IPS DF 4.7 (cell line): ENCODE data around the gene MRPS10.
A peak's percentile ranks its signal among the peaks of the same experiment; 100 is the strongest.
"Not testable (repeated sequence)": the region's sequence is repeated elsewhere in the genome, so short reads cannot be mapped to it uniquely, and the experiment has no call there.

Experiments used
- DNase-seq: peaks from one replicate; pipeline ENCODE4 v3.0.0-alpha.2; 2013; ENCODE audit warnings: low spot score; ENCODE audit errors: extremely low read depth

MRPS10 gene

DNA sequence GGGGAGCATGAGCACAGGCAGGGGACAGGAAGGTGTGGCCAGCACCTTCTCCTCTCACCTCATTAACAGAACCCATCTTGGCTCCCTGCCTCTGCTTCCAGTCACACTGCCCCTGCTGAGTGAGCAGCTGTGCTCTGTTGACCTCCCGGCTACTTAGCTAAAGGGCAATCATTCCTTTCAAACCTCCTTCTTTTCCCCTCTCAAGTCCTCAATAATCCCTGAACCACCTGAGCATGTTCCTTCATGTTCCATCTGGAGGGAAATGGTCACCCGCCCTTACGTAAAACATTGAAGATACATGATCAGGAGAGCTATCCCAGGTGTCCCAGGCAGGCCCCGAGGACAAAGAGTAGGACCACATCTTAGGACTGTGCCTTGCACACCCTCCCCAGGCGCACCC, 21.7 kb upstream of the MRPS10 start:
- DNase-seq = no peak

DNA sequence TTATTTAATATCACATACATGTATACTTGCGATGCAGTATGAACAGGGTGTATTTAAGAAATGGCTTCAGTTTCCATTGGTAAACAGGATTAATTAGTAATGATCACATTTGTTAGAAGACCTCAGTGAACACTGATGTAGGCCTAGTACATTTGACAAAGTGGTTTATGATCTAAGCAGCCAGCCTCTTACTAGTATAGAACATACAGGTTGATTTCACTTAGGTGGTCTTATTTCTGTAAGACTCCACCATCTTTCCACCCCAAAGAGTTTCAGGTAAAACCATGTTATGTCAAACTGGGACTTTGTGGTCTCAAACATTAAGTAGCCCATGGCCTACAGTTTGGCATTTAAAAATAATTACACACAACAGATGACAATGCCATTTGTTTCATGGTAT, 20.2 kb upstream of the MRPS10 start:
- DNase-seq = no peak

DNA sequence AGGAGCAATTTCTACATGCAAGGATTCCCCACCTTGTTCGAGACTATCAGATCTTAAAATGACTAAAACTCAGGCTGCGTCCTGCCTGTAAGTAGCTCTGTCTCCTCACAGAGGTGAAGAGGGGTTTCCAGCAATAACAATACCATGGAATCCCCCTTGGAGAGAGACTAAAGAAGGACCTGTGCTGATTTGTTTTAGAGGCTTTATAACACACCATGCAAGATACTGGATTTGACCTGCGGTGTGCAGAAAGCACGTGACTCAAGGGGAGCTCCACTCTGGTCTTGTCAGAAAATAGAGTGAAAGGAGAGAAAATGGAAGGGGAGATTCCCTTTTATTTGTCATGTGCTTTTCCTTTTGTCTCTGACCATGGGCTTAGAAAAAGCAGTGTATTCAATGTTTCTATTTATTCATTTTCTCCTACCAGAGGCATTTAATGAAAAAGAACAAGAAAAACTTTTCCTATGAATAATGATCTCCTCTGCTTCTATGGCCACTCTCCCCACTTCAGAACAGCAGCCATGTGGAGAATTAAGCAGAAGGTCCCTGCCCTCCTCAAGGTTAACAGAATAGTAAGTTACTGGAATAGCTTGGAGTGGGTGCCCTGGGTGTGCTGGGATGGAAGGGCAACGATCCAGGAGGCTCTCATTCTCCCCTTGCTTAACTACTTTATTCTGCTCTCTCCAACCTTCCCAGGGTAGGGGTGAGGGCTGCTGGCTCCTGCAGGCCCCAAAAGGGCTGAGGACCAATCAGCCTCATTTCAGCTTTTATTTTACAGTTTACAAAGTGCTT, 19.2 kb upstream of the MRPS10 start:
- DNase-seq = no peak

DNA sequence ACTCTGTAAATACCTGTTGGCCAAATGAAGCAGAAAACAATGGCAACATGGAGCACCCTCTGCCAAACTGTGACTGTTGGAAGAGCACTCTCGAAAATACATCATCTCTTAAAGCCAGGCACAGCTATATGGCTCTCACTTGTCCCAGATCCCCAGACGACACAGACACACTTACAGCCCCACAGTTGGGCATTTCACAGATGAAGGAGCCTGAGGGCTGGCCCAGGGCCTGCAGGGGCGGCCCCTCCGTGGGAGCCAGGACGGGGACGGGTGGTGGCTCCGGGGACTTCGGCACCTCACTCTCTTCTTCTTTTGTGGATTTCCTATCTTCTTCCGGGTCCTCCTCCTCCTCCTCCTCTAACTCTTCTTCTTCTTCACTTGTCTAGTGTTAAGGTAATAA, 18.4 kb upstream of the MRPS10 start:
- DNase-seq = no peak

DNA sequence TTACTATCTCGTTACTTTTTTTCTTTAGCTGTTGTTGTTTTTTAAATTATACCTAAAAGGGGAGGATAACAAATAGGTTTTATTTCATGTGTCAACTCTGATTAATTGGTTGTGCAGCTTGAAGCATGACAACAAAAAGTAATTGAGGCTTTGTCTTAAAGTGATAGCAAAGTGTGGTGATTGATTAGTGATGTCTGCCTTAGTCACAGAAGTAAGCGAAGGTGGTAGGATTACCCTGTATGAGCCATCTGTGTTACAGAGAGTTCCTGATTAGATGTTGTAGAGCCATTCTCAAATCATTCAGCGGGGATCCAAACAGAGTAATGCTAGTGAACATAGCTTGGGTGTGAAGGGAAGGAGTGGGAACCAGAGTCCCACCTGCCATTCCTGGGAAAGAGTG, 14.4 kb upstream of the MRPS10 start:
- no peak for DNase-seq

DNA sequence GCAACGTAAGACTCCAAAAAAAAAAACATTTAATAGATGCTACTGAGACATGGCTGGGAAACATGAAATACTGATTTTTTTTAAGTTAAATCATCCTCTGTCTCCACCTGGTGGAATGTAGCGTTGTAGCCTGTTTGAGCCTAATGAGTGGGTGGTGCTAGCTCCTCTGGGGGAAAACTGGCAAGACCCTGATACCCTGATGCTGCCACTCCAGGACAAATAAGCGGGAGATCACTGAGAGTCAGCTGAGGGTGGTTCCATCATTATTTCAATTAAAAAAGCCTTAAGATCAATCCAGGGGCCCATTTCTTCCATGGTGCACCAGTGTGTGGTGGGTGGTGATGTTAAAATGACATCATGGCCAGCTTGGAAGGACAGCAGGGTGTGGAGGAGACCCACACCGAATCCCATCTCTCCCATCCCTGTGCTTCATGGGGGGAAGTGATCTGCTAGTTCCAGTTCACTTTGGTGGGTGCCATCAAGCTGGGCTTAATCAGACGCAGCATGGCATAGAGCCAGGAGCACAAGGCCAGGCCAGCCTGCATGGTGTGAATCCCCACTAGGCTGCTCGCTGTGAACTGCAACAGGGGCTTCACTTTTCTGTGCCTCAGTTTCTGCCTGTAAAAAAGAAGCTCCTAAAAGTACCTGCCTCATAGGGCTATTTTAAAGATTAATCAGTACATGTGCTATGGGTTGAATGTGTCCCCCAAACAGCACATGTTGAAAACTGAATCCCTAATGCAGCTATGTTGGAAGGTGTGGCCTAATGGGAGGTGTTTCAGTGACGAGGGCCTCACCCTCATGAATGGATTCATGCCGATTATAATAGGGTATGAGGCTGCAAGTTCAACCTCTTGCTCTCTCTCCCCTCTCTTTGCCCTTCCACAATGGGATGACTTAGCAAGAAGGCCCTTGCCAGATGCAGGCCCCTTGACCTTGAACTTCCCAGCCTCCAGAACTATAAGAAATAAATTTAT, 13.0 kb upstream of the MRPS10 start:
- peak; percentile 14 for DNase-seq

DNA sequence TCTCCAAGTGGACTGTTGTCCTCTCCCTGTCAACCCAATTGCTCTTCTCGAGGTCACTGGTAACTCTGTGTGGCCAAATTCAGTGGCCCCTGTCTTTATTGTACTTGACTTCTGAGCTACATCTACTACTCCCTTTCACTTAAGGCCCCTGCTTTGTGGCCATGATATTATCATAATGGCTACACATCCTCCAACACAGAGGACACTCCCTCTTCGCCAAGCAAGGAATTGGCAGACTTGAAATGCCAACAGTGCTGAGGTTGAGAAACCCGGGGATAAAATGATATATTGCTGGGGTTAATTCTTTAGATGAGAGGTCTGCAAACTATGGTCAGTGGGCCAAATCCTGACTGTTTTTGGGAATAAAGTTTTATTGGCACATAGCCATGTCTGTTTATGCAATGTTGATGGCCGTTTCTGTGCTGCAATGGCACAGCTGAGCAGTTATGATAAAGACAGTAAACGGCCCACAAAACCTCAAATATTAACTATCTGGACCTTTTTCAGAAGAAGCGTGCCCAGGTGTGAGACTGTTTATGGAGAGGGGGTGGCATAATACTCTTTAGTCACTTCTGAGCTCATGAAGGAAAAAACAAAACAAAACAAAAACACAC, 12.0 kb upstream of the MRPS10 start:
- no peak for DNase-seq

DNA sequence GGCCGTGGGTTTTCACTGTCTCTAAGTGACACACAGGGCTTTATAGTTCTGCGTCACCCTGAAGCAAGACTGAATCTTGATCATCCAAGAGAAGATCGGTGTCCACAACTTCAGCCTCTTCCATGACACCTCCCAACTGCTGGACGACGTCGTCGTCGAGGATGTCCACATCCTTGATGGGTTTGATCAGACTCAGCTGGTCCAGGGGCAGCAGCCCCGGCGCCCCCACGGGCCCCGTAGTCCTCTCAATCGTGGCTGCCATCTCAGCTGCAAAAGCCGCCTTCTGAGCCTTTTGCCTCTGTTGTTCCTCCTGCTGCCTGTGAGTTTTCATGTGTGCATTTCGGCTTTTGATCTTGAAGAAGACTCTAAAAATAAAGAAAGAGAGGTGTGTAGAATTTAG, 10.6 kb upstream of the MRPS10 start:
- no peak for DNase-seq

DNA sequence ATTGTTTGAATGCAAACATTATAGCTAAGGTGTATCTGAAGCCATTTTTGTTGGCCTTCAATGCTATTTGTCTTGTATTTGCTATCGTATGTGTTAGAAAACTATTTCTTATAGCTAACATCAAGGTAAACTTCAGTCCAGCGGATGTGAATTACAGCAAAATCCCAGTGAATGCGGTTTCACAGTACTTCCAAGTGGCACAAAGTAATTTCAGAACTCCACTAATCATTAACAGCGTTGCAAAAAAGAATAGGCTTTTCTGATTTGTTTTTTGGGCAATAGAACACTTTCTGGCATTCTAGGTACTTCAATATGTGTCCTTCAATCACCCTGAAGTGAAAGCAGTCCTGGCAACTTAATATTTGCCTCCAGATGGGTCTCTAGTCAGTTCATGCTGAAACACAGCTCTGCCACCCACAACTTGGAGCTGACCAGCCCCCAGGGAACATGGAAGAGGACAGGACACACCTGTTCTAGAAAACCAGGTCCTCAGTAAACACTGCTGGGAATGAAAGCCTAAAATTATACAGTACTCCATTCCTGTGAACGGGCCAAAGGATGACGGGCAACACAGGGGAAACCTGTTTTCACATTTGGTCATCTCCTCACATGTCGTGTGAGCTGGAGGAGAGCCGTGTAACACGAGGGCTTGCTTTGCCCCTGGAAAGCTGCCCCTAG, 9.7 kb upstream of the MRPS10 start:
- DNase-seq = no peak

DNA sequence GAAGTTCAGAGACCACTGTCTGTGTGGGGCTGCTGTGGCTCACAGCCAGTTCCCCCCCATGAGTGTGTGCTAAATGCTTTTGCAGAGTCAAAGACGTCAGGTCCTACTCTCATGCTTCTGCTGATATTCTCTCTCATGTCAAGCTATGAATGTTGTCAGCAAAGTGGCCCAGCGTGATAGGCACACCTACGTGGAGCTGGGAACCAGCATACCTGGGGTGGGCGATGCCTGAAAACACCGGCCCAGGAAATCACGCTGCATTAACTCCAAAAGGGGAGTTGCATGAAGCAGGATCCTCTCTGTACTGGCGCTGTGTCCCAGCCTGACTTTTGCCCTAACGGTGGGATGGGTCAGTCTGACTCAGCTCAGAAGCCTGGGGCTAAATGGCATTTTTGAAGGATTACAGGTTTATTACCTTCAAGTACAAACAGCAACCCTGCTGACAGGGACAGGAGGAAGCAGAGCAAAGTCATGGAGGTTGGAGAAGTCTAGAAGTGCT, 9.0 kb upstream of the MRPS10 start:
- no peak for DNase-seq

DNA sequence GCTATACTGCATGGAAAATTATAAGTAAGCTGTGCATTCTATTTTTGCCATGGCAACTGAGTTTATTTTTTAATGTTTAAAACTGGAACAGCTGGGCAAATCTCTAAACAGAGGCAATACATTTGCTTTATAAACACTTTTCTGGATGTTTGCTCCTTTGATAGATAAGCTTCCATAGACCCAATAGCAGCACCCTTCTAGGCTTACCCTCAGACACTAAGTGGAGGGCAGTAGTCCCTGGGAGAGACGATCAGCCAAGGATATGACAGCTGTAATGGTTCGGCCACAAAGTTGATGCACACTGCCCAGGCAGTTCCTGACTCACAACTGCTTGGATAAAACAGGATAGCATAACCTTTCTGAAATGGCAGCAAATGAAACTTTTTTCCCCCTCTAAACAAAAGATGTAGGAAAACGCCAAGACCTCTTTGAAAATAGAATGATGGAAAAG, 8.5 kb upstream of the MRPS10 start:
- DNase-seq = no peak

DNA sequence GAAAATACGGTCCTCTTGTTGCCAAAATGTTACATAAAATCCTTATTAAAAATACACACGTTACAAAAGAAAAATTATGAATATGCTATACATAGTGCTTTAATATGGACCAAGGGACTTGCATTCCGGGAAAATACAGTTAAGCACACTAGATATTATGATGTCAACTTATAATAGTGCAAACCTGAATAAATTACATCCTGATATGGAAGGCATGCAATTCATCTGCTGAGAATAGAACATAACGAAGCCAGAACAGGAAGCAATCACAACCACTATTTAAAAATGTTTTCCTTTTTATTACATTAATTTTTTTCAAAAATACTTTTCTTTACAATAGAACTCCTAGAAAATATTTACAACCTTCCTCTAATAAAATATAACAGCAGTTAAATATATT, 7.8 kb upstream of the MRPS10 start:
- no peak for DNase-seq

DNA sequence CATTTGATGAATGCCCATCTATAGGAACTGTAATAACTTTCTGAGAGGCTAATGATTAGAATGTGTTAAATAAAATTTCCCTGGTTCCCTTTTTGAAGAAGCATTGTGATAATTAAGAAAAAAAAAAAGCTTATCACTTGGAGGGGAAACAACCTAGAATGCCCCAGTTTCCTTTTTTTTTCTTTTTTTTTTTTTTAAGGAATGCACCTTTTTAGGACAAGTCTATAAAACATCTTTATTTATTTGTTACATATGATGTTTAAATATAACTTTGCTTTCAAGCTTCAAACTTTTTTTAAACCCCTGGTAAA, 7.3 kb upstream of the MRPS10 start:
- DNase-seq = no peak

DNA sequence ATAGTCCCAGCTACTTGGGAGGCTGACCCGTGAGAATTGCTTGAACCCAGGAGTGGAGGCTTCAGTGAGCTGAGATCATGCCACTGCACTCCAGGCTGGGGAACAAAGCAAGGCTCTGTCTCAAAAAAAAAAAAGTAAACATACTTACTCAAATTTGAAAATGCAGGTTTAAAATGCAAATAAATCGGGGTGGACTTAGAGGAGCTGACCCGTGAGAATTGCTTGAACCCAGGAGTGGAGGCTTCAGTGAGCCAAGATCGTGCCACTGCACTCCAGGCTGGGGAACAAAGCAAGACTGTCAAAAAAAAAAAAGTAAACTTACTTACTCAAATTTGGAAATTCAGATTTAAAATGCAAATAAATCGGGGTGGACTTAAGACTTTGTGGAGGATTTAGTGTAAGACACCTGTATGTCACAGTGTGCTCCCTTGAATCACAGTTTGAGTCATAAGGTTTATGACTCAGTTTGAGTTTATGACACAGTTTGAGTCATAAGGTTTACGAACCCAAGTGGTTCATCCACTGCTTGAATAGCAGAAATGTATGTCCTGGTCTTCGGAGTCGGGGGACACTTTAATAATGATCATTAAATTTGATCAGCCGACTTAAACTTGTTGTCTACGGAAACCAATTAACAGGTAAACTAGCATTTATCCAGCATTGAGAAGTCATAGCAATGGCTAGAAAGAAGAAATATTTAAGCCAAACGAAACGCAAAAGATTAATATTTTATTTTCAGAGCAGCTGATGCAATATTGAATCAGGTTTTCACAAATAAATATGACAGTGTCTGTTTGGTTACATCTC, 6.8 kb upstream of the MRPS10 start:
- DNase-seq = no peak

DNA sequence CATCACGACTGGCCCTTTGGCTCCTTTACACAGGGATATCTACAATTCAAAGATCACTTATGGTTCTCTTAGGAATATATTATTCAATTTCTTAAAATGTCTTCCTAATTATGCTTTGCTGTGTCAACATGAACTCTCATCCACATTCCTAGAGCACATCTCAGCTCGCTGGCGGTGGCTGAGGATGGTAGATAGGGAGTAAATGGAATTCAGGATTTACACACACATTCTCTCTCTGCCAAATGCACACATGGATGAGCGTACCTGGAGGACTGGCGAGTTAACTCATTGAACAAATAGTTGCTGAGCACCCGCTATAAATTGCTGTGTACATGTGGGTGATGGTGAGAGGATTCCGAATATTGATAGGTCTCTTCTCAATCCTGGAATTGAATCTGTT, 4.8 kb upstream of the MRPS10 start:
- DNase-seq = no peak

DNA sequence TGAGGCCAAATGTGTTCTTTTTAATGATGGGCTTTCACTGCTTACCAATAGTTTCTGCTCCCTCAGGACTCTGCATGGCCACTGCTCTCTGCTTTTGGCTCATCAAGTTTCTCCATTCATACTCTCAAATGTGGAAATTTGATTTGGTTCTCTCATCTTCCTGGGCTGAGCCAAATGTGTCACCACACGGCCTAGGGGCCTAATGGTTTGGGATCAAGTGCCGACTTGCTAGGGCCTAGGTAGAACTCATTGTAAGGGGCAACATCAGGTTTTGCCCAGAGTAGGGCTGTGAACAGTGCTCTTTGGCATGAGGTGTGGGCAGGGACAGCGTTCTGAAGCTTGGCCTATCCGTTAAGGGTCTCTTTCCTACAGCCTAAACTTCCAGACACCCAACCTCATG, 3.9 kb upstream of the MRPS10 start:
- DNase-seq = no peak

DNA sequence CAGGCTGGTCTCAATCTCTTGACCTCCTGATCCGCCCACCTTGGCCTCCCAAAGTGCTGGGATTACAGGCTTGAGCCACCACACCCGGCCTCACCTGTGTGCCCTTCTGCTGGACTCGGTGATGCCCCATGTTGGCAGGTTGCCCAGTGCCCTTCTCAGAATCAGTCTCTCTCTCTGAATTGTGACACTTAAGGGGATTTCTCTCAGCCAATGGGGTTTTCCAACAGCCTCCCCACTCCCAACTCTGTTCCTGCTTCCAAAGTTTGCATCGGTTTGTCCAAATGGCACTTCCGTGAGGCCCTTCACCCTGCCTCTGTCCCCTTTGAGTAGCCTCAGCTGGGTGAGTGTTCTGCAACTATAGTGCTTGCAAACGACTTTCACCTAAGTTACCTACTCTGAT, 3.1 kb upstream of the MRPS10 start:
- no peak for DNase-seq

DNA sequence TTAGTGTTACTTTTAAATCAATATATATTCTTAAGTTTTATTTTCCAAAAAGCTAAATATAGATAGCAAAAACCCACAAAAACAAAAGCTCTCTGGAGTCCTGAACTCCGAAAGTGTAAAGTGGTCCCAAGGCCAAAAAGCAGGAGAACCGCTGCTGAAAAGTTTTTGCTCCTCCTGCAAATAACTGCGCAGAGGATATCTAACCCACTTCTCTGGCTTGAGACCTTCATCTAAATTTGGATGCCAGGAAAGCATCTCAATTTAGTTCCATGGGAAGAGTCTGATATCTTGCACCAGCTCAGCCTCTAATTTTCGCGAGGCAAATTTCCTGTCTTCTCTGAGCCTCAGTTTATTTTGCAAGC, 523 bp downstream of the MRPS10 start:
- DNase-seq = no peak

DNA sequence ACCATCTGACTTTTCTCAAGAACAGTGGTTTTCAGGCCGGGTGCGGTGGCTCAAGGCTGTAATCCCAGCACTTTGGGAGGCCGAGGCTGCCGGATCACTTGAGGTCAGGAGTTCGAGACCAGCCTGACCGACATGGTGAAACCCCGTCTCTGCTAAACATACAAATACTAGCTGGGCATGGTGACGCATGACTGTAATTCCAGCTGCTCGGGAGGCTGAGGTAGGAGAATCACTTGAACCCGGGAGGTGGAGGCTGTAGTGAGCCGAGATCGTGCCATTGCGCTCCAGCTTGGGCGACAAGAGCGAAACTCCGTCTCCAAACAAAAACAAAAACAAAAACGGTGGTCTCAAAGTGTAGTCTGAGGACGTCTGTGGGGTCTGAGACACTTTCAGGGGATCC, 1.2 kb downstream of the MRPS10 start:
- DNase-seq = not testable (repeated sequence)

DNA sequence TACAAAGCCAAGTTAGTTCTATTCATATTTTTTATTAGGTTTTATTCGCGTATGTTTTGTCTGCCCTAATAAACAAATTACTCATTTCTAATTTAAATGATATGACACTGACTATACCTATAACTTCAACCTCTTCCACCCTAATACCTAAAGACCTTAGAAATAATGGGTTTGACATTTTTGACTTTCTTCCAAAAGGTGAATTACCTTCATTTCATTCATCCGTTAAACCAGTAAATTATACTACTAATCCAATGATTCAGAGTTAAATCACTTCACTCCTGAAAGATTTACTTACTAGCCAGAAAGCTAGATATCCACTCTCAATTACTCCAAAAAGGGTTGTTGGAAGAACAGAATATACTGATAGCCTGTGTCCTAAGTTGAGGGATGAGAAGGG, 5.2 kb downstream of the MRPS10 start:
- DNase-seq = no peak

DNA sequence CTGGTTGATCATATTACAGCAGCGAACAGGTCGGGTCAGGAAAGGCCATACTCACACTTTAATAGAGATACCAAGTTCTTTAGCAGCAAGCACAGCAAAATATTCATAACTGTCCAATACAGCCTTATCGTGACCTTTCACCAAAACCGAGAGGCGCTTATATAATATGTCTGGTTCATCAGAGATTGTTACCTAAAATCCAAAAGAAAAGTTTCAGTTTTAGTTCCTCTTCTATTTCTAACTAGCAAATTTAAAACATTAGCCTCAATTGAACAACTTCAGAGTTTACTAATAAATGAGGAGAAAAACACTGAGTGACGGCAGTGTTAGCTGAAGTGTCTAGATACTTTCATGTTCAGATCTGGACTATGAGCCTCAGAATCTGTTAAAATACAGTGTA, 5.9 kb downstream of the MRPS10 start:
- DNase-seq = no peak
